Stimulated activated CD8-positive, alpha-beta memory T cell treated with anti-CD3 and anti-CD28 coated beads, Interleukin-7, amount 100 ng/mL, for 24 hours (primary cell): ENCODE results near the gene CARD16.
"Not testable (repeated sequence)": the region's sequence is repeated elsewhere in the genome, so short reads cannot be mapped to it uniquely, and the experiment has no call there.

Experiments
- DNase-seq: peaks from one replicate; pipeline ENCODE4 v3.0.0-alpha.2; 2020; ENCODE audit warnings: low read depth

Gene CARD16

DNA sequence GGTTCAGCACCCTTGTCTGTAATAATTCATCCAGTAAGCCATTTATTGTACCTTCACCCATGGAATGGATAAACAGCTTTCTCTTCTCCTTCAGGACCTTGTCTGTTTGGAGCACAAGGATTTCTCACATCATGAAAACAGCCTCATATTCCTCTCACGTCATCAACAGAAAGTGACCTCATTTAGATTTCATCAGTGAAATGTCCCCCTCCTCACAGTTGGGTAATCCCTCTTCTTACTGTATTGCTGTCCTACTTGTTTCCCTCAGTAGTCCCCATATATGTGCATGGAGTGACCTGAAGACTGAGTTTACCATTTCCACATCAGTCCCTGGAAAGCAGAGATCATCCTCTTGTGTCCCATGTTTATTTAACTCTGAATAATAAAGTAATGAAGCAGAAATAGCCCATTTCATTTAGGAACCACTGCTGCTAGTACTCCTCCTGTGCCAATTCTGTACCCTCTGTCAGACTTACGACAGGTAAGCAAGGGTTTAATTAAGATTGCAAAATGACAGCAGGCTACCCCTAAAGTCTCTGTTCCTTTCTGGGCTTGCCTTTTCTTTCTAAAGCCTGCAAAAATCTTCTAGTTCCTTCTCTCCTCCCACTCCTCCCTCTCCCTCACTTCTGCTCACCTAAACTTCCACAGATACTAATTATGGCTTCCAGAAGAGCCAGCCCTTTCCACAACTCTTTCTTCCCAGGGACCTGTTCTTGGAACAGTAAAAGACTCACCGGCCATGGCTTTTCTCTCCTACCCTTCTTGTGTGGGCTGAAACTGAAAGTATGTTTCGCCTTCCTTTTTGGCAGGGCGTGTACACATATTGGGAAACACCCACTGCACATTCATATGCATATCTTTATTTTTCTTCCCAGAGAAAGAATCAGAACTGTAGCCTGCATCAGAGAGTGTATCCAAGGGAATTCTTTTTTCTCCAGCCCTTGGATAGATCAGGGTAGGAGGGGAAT lies at the start of gene CARD16:
Gene CARD16, minus strand, starts transcription at position 779 of the 968 bp plus-strand sequence. Its CDS starts 38 bp downstream, at position 741.
- DNase-seq, result not testable (repeated sequence)

DNA sequence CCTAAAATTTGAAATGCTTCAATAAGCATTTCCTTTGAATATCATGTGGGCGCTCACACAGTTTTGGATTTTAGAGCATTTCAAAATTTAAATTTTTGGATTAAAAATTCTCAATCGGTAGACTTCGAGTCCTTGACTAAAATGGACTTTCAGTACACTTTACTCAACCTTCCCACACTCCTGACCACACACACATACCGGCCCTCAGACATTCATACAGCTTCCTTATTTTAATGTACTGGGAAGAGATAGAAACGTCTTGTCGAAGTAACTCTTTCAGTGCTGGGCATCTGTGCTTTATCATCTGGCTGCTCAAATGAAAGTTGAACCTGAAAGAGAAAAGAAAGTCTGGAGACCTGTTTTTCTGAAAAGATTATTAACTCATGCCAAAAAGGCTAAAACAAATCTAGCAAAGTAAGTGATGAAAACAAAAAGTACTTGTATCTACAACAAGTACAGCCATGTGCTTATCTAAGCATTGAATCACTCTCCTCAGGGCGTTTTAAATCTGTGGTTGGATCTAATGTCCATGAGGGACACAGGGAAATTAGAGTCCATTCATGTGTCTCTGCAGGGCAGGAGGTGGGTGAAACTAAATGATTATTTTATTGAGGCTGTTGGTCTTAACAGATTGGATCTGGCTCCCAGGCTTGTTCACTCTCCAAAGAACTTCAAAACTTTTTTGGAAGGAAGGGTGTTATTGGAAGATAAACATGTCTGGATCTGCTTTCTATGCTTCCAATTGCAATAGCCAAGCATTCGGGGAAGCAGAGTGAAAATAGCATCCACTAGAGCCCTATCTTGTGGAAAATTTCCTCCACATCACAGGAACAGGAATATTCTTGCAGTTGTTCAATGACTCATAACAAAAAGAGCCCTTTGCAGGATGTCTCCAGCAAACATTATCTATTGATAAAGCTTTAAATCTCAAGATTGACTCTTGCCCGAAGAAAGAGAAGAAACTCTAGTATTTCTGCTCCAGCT lies 47.4 kb upstream of the CARD16 start:
- no peak for DNase-seq

DNA sequence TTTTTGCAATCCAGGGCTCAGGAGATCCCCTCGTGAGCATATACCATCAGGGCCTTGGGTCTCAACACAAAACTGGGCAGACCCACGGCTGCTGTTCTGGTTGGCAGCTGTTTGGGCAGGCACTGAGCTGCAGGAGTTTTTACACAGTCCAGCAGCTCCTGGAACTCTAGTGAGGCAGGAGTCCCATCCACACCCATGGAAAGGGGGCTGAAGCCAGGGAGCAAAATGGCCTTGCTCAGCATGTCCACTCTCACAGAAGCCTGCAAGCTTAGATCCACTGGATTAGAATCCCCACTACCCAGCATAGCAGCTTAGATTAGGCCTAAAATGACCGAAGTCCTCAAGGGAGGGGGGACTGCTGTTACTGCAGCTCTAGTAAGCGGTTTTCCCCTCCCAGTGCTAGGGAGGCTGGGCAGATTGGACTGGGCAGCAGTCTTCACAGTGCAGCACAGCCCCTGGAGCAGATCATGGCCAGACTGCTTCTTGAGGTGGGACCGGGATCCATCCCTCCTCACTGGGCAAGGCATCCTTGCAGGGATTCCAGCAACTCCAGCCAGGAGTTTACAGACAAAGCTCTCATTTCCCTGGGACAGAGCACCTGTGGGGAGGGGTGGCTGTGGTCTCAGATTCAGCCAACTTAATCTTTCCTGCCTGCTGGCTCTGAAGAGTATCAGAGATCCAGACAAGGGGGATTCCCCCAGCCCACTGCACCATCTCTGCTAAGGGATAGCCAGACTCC lies 36.4 kb upstream of the CARD16 start:
- DNase-seq, result no peak

DNA sequence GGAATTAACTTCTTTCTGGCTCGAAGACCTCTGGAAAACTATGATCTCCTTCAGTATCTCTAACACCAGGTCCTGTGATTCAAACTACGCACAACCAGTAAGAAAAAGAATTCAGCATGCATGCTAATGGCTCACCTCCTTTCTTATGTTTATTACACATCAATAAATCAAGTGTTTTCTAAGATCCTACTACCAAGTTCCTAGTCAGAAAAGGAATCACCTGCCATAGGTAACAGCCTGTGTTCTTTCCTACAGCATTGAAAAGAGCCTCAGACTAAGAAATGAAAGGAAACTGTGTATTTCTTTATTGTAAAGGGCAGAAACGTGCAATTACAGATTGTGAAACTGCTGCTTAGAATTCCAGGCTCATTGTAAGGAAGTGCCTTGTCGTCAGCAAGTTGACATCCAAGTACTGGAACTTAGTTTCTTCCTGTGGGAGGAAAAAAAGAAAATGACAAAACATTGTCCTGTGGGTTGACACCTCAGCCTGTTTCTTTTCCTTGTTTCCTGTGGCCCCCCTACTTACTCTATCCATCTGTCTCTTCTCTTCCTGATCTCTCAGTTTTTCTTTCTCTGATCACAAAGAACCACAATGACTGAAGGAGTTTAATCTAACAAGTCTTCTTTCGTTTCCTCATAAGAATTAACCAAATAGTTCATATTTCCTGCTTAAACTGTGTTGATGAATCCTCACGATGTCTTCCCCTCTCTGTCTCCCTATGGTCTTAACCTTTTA lies 35.2 kb upstream of the CARD16 start:
- DNase-seq, result not testable (repeated sequence)

DNA sequence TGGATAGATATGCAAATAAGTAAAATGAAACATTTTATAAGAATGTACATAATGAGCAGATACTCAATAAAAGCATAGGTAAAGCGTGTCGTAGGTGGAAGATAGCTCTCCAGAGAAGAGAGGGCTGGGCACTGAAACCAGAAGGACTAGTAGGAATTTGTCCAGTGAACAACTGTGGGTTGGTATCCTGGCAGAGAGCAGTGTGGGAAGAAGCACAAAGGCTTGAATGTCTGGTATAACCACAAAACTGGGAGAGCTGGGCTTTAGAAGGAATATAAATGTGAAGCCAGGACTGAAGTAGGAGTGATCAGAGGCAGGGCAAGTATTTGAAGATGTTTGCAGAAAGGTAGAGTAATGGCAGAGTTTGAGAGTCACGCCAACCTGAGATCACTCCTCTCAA lies 33.1 kb upstream of the CARD16 start:
- DNase-seq, result no peak

DNA sequence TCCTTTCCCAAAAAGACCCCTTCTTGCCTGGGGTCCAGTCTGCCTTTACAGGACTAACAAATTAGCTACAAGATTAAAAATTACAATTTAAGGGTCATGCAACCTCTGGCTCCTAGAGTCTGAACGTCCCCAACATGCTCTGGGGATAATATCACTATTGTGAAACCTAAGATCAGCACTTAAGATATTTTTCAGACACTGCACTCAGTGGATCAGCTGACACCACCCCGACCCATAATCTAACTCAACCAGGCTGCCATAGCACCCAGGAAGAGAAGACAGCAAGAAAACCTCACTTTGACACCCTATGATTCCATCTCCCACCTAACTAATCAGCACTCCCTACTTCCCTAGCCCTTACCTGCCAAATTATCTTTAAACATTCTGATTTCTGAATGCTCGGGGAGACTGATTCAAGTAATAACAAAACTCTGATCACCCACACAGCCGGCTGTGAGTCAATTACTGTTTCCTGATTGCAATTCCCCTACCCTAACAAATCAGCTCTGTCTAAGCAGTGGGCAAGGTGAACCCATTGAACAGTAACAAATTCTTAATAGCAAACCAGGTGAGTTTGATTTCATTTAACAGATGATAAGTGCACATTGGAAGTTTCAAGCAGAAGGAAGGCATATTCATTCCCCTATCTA lies 32.1 kb upstream of the CARD16 start:
- not testable (repeated sequence) for DNase-seq

DNA sequence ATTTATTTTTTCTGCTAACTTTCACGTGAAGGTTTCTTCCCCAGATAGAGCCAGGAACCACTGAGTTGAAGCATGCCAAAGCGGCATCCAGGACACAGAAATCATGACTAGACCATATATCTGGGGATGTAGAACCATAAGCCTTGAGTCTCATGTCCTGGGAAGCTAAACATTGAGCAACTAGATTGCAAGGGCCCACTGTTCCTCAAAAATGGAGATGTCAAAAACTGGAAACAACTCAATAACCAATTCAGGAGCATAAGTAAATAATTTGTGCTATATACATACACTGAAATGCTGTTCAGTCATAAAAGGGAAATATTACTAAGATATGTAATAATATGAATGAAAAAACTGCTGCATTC lies 29.0 kb upstream of the CARD16 start:
- no peak for DNase-seq

DNA sequence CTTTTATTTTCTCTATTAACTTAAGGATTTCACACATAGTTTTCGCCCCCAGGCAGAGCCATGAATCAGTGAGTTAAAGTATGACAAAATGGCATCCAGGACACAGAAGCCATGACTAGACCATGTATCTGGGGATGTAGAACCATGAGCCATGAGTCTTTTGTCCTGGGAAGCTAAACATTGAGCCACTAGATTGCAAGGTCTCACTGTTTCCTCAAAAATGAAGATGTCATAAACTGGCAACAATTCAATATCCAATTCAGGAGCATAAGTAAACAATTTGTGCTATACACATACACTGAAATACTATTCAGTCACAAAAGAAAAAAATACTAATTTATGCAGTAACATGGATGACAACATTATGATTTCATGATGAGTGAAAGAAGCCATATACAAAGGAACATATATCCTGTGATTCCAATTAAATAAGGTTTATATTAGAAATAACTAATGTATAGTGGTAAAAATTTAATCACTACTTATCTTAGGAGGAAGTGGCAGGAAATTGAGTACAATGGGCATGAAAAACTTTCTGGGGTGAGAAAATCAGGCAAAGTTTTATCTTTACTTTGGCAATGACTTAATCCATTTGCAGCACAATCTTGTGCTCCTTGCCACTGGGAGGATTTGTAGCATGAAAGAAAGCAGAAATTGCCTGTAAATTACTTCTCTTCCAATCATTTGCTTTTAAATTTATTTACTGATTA lies 28.5 kb upstream of the CARD16 start:
- DNase-seq, result no peak

DNA sequence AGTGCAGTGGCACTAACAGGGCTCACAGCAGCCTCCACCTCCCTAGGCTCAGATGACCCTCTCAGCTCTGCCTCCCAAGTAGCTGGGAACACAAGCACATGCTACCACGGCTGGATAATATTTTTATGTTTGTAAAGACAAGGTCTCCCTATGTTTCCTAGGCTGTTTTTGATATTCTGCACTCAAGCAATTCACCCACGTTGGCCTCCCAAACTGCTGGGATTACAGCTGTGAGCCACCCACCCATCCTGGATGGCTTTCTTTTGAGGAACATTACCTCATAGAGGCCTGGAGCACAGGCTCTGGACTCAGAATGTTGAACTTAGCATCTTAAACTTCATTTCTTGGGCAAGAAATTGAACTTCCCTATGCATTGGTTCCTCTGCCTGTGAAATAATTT lies 26.9 kb upstream of the CARD16 start:
- DNase-seq, result not testable (repeated sequence)

DNA sequence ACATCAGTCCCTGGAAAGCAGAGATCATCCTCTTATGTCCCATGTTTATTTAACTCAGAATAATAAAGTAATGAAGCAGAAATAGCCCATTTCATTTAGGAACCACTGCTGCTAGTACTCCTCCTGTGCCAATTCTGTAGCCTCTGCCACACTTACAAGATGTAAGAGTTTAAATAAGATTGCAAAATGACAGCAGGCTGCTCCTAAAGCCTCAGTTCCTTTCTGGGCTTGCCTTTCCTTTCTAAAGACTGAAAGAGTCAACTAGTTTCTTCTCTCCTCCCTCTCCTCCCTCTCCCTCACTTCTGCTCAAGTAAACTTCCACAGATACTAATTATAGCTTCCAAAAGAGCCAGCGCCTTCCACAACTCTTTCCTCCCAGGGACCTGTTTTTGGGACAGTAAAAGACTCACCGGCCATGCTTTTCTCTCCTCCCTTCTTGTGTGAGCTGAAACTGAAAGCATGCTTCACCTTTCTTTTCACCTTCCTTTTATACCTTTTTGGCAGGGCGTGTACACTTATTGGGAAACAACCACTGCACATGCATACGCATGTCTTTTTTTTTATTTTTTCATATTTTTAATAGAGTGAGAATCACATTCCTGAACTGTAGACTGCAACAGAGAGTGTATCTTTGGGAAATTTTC lies 26.1 kb upstream of the CARD16 start:
- no peak for DNase-seq

DNA sequence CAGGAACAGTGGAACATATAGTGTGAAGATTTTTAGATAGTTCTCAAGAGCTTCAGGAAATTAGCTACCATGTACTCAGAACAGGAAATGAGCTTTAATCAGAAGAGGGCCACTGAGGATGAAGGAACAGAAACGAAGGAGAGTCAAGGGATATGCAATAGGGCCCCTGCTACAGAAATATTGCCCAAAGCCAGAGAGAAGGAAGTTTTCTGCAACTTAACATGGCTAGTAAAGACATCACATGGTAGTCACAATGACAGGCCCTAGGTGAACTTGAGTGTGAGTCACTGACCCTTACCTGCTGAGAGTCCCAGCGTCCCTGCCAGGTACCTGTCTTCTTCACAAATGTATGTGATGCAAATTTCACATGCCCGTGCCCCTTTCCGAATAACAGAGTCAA lies 25.2 kb upstream of the CARD16 start:
- no peak for DNase-seq

DNA sequence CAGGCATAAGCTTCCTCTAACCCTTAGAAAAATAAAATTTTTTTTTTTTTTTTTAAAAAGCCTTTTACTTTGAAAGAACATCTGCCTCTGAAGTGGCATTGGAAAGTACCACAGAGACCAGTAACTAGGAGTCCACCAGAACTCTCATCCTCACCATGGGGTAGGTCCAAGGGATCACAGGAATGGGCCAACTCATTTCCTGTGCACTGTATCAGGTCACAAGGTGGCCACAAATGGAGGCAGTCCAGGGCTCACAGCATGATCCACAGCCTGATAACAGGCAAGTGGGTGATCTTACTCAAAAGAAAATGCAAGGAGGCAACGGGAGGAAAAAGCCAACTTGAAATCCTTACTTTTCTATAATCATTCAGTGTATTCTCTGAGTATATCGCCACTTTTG lies 24.6 kb upstream of the CARD16 start:
- DNase-seq, result not testable (repeated sequence)

DNA sequence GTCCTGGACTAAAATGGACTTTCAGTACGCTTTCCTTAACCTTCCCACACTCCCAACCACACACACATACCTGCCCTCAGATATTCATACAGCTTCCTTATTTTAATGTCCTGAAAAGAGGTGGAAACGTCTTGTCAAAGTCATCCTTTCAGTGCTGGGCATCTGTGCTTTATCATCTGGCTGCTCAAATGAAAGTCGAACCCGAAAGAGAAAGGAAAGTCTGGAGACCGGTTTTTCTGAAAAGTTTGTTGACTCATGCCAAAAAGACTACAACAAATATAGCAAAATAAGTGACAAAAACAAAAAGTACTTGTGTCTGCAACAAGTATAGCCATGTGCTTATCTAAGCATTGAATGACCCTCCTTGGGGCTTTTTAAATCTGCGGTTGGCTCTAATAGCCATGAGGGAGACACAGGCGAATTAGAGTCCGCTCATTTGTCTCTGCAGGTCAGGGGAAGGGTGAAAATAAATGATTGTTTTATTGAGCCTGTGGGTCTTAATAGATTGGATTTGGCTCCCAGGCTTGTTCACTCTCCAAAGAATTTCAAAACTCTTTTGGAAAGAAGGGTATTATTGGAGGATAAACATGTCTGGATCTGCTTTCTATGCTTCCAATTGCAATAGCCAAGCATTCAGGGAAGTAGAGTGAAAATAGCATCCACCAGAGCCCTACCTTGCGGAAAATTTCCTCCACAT lies 18.3 kb upstream of the CARD16 start:
- DNase-seq, result not testable (repeated sequence)

DNA sequence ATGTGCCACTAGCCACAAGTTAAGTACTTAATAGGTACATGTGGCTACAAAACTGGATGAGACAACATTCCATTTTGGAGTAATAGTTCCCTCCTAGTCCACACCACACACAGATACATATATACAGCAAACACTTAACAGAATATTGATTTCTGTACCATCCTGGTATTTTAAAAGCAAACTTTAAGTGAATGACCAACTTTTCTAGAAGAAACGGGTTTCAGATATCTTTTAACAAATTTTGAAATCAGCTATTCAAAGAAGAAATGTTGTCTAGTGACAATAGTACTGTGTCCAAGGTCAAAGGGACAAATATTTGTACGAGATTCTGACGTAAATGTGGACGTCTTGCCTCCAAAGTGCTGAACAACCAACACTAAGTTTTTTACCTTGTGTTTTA lies 12.3 kb upstream of the CARD16 start:
- DNase-seq, result no peak

DNA sequence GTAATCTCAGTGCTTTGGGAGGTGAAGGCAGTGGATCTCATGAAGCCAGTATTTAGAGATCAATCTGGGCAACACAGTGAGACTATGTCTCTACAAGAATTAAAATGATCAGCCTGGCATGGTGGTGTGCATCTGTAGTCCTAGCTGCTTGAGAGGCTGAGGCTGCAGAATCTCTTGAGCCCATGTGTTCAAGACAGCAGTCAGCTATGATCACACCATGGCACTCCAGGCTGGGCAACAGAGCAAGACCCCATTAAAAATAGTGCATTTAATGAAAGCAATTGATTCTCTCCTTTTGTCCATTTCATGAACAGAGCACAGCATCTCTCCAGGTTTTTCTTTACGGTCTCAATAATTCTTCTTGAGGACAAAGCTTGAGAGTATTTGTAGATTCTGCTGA lies 11.3 kb upstream of the CARD16 start:
- no peak for DNase-seq

DNA sequence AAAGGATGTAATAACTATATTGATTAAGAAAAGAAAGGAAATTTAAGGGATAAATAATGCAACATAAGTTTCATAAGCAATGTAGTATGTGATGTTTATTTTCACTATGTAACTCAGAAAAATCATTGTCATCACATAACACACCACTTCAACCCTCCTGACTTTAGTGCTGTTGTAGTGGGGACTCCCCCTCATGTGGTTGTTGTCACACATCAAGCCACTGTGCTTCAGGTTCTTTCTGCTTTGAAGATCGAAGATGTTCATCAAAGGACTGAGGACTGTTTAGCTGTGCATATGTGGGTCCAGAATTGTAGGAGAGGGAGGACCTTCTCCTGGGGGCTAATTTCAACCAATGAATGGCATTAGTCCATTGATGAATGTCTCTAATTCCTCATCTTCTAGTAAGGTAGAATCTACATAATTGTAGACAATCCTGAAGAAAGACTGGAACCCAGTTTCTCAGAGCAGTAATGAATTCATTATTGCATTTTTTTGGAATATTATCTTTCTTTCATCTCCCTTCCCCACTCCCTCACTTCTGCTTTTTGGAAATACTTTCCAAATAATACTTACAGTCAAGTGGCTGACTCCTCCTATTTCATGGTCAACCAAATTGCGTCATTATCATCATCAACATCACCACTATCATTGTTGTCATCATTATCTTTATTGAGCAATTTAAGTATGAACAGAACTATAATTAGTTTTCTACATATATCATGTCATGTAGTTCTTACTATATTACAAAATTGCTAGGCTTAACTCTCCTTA lies 9.8 kb upstream of the CARD16 start:
- DNase-seq, result no peak

DNA sequence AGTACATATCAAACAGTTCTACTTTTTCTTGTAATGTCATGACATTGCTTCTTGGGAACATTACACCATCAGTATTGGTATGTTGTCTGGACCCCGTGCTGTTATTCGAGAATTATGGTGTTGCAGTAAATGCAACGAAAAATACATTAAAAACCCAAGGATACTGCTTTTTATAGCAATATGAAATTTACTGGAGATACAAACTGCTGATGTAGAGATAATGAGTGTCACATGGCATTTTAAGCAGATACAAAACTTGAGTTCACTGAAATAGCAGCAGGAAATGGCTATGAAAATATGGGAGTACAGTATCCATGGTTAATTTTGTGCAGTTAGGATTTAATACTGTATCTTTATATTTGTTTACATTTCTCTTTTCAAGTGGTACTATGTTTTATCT lies 7.4 kb upstream of the CARD16 start:
- no peak for DNase-seq

DNA sequence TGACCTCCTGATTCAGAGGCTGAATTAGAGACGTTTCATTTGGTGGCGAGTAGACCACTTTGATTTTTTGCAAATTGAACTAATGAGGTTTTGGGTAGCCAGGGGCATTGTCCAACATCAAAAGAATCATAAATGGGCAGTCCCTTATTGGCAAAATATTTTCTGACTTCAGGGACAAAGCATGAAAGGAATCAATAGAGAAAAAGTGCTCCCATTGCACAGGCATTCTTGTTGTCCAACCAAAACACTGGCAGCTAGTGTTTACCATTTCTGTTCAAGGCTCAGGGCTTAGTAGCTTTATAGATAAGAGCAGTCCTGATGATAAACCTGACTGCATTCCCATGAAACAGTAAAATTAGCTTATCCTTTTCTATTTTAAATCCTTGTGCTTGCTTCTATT lies 6.4 kb upstream of the CARD16 start:
- no peak for DNase-seq
